ENCODE results near the gene TPGS1.

TPGS1 gene

GRCh38 chr19:496112-496665, 11.1 kb upstream of the TPGS1 start, which contains the start of gene MADCAM1:
TSS of gene MADCAM1 (plus strand) at chr19:496486. CDS start at chr19:496500, 14 bp downstream.
- DNase-seq: no peak

DNA sequence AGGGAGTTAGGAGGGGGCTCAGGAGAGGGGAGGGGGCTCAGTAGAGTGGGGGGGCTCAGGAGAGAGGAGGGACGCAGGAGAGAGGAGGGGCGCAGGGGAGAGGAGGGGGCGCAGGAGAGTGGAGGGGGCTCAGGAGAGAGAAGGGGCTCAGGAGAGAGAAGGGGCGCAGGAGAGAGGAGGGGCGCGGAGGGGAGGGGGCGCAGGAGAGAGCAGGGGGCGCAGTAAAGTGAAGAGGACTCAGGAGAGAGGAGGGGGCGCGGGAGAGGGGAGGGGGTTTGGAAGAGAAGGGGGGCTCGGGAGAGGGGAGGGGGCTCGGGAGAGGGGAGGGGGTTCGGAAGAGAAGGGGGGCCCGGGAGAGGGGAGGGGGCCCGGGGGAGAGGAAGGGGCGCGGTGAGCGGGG, 10.3 kb upstream of the TPGS1 start:
- no peak for DNase-seq

DNA sequence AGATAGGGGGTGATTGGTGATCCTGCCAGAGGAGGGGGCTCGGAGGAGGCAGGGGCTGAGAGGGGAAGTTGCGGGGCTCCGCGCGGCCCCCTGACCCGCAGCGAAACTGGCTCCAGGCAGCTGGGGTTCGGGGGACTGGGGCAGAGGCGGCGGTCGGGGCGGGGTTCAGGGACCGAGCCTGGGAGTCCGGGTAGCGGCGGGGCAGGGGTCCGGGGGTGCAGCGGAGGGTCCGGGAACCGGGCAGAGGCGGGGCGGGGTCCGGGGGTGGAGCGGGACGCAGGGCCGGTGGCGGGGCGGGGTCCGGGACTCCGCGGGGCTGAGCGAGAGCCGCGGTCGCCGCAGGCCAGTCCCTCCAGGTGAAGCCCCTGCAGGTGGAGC, 9.8 kb upstream of the TPGS1 start:
- DNase-seq: no peak

GRCh38 chr19:497869-498510, 9.3 kb upstream of the TPGS1 start:
- no peak for DNase-seq

GRCh38 chr19:498511-498891, 8.8 kb upstream of the TPGS1 start:
- no peak for DNase-seq

DNA sequence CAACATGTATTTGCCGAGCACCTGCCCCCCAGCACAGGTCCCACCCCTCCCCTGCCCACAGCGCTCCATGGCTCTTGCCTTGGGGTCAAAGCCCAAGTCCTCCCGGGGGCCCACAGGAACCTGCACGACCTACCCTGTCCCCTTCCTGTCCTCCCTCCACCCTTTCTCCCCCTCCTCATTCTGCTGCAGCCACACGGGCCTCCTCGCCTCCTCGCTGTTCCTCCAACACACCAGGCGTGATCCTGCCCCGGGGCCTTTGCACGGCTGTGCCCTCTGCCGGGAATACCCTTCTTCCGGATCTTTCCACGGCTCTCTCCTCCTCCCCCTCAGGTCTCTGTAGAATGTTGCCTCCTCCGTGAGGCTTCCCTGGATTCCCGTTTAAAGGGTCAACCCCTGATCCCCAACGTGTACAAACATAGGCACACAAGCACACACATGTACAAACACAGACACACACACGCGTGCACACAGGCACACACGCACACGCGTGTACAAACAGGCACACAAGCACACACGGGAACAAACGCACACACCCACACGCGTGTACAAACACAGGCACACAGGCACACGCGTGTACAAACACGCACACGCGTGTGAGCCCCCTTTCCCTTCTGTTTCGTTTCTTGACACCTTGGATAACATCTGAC, 8.2 kb upstream of the TPGS1 start:
- no peak for DNase-seq

GRCh38 chr19:501646-502045, 5.7 kb upstream of the TPGS1 start:
- no peak for DNase-seq

DNA sequence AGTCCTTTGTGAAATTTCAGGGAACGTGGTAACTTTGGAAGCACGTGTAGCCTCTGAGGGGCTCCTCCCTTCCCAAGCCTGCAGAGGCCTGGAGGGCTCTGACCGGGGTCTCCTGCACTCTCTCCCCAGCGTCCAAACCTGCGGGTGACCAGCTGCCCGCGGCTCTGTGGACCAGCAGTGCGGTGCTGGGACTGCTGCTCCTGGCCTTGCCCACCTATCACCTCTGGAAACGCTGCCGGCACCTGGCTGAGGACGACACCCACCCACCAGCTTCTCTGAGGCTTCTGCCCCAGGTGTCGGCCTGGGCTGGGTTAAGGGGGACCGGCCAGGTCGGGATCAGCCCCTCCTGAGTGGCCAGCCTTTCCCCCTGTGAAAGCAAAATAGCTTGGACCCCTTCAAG, 2.7 kb upstream of the TPGS1 start:
- no peak for DNase-seq

- DNase-seq: peak; percentile 100
Measured at GRCh38 chr19:506404-507285, 652 bp upstream of the TPGS1 start.

DNA sequence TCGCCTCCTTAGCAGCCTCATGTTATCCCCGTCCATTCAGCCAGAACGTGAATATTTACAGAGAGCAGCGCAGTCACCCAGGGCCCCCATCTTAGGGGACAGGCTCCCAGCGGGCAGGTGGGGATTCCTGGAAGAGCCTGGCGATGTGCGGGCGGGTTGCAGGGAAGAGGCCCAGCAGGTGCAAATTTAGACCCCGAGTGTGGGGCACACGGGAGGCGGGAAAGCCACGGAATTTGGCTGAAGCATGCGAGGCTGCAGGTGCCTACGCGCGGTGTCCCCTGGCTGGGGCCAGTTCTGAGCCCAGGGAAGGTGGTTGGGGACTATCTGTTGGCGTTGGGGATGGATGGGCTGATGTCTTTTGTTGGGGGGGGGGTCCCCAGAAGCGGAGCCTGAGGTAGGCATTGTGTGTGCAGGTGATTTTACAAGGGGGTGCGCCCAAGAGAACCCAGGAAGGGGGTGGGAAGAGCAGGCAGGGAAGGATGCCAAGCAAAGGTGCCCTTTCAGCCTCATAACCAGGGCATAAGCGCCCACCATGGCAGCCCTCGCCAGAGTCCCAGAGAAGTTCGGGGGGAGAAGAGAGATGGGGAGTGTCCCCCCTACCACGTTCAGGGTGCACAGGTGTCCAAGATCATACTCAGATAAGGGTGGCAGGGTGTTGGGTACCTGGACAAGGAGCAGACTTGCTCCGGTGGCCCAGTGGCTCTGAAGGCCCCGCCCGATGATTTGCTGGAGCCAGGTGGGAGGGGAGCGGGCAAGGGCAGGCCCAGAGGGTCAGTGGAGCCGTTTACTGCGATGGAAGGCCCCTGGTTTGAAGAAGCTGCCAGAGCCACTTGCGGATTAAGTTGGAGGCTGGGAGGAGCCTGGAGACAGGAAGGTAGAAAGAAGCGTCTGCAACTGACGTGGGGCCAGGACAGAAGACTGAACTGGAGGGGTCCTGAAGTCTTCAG, 1.2 kb downstream of the TPGS1 start:
- DNase-seq: no peak

DNA sequence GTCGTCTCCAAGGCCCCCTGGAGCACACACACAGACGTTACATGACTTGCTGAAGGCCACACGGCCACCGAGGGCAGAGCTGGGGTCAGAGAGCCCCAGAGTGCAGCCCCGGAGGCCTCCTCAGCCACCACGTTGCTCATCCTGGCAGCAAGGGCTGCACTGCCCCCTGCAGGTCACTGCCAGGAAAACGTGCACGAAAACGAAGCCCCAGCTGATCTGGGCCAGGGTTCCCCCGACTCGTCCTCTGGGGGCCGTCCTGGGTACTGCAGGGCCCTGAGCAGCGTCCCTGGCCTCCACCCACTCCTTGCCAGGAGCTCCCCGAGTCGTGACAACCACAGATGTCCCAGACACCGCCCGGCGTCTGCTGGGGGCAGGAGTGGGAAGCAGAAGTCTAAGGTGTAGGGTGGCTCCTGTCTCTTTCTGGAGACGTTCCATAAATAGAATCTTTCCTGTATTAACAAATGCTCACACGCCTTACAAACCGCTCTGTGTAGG, 3.4 kb downstream of the TPGS1 start:
- peak; percentile 89 for DNase-seq

DNA sequence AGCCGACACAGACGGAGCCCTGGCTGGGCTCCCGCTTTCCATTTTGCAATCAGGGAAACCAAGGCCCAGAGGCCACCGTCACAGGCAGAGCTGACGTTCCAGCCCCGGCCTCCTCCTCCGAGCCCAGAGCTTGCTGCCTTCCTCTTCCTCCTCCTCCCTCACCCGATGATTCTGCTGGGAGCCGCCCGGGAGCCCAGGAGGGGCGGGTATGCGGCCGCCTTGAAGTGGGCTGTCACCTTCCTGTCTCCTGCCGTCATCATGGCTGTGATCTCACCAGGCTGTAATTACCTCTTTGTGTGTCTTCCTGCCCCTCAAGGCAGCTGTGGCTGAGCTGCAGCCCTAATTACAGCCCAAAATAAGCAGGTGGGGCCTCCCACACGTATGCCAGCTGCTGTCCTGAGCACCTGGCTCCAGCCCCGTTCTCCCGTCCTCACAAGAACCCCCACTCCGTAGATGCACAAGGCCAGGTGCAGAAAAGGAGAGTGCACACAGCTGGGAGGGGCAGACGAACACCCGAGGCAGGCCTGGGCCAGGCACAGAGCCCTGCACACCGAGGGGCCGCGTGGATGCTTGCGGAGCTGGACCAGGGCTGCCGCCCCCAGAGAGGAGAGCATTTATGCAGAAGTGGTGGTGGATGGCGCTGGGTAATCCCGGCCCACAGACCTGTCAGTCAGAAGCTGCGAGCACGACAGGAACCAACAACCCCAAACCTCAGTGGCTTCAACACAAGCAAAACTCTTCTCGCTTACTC, 4.0 kb downstream of the TPGS1 start:
- DNase-seq: peak; percentile 88

- no peak for DNase-seq
Measured at GRCh38 chr19:512547-513365, 5.5 kb downstream of the TPGS1 start.

DNA sequence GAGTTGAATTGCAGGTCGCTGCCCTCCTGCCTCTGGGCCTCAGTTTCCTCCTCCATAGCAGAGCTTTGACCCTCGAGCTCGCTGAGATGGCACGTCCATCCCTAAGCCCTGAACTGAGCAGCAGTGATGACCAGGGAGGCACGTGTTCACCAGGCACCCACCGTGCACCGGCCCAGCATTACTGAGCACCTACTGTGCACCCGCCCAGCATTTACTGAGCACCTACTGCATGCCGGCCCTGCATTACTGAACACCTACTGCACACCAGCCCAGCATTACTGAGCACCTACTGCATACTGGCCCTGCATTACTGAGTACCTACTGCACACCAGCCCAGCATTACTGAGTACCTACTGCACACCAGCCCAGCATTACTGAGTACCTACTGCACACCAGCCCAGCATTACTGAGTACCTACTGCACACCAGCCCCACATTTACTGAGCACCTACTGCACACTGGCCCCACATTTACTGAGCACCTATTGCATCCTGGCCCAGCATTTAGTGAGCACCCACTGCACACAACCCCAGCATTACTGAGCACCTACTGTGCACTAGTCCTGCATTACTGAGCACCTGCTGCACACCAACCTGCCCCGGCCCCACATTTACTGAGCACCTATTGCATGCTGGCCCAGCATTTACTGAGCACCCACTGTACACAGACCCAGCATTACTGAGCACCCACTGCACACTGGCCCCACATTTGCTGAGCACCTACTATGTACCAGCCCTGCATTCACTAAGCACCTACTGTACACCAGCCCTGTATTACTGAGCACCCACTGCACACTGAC, 6.3 kb downstream of the TPGS1 start:
- DNase-seq: no peak

GRCh38 chr19:514166-514663, 6.9 kb downstream of the TPGS1 start:
- no peak for DNase-seq

- peak; percentile 96 for DNase-seq
Measured at GRCh38 chr19:517721-518597, 10.7 kb downstream of the TPGS1 start.

DNA sequence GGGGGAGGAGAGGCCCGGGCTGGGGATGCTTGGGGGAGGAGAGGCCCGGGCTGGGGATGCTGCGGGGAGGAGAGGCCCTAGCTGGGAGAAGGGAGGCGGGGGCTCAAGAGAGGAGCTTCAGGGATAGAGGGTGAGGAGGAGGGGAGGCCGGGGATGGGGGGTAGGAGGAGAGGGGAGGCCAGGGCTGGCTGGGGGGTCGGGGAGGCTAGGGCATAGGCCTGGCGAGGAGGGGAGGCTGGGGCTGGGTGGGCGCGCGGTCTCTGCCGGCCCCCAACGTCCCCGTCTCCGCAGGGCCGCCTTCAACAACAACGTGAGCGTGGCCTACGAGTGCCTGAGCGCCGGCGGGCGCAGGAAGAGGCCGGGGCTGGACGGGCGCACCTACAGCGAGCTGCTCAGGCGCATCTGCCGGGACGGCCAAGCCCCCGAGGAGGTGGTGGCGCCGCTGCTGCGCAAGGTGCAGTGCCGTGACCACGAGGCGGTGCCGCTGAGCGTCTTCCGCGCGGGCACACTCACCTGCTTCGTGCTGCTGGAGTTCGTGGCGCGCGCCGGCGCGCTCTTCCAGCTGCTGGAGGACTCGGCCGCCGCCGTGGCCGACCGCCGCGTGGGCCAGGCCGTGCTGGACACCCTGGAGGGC, 11.4 kb downstream of the TPGS1 start:
- peak; percentile 33 for DNase-seq

- no peak for DNase-seq
Measured at GRCh38 chr19:519449-519865, 12.2 kb downstream of the TPGS1 start.
